NCI-H82 (cell line): ENCODE measurements around the gene ADAMTS19.
"Not testable (repeated sequence)": the region's sequence is repeated elsewhere in the genome, so short reads cannot be mapped to it uniquely, and the experiment has no call there.

ENCODE experiments used
- DNase-seq: peaks from one replicate; lab custom pipeline; 2025; lab: John Stamatoyannopoulos, UW

The ADAMTS19 gene

DNA sequence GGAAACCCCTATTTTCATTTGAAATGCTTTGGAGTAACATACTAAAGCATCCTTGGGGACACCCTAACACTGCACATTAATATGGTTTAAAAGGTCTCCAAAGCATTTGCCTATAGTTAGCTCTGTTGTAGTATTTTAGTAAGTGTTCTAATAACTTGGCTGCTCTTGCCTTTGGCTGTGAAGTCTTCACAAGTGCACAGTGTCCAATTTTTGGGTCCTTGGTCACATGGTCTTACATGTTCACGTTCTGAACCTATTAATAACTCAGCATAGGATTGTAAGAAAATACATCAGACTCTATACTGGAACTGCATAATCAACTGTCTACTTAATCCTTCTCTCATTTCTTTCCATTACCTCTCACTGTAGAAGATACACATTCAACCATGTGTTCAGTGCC is 17.4 kb downstream of the ADAMTS19 start:
- DNase-seq, result no peak

DNA sequence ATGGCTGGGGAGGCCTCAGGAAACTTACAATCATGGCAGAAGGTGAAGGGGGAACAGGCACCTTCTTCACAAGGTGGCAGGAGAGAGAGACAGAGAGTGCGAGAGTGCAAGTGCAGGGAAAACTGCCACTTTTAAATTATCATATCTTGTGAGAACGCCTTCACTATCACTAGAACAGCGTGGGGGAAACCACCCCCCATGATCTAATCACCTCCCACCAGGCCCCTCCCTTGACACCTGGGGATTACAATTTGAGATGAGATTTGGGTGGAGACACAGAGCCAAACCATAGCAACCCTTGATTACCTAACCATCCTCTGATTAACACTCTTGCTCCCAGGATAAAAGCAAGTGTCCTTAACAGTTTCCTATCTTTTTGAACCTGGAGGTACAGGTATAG is 21.1 kb downstream of the ADAMTS19 start:
- no peak for DNase-seq

DNA sequence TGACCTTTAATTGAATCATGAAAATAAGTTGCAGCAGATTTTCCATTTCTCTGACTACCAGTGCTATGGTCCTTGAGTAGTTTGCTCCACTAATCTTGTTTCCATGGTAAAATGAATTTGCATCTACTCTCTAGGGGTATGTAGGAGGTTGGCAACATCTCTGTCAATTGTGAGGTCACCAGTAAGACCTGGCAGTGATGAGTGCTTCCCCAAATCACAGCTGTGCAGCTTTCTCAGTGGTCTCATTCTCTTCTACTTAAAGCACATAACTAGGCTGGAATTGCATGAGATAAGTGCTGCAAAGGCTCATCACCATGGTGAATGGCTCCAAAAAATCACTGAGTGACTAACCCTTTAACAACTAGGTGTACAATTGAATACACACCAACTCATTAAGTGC is 36.3 kb downstream of the ADAMTS19 start:
- no peak for DNase-seq

DNA sequence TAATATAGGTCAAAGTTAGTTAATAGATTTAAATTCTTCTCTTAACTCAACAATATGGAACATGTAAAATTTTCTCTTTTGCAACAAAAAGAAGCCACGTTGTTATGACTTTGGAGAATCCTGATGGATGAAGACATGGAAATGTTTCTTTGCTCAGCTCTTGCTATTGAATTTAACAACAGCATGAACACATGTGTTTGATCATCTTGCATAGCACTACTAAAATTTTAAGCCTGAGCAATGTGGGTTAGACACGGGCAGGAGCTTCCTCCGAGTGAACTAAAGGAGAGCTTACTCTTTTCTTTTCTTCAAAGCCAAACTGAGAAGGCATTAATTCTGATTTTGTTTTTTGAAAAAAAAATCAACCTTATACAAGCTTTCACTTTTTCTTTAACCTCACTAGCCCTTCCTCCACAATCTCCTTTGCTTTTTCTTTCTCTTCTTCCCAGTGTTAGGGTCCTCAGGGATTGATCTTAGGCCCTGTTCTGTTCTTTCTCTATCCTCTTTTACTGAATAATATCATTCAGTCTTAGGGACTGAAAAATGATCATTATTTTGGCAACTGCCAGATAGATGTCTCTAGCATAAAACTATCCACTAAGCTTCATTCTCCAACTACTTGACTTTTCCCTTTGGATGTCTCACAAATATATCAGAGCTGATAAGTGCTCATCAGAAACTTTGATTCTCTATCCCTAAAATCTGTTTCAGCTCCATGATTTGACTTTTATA is 36.9 kb downstream of the ADAMTS19 start:
- DNase-seq, result no peak

DNA sequence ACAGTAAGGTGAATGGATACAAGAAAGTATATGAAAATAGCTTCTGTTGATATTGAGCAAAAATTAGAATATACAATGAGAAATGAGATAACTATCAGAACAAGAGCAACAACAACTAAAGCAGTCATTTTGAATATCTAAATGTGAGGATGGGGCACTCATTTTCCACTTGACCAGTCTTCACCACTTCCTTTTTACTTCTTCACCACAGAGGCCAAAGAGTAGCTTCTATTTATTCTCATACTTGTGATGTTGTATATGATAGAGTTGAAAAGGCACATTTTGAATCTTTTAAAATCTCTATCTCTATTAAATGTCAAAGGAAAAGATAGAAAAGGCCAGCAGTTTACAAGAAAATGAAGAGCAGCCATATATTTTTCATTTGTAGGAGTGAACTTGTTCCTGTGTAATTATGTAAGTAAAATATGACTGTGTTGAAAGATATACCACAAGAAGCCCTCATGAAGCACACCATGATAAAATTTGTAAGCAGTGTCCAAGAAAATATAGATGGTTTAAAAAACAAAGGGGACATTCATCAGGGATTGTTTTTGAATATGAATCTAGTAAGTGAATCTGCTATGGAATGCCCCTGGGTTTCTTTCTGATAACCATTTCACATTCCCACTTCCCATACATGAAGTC is 39.2 kb downstream of the ADAMTS19 start:
- no peak for DNase-seq

DNA sequence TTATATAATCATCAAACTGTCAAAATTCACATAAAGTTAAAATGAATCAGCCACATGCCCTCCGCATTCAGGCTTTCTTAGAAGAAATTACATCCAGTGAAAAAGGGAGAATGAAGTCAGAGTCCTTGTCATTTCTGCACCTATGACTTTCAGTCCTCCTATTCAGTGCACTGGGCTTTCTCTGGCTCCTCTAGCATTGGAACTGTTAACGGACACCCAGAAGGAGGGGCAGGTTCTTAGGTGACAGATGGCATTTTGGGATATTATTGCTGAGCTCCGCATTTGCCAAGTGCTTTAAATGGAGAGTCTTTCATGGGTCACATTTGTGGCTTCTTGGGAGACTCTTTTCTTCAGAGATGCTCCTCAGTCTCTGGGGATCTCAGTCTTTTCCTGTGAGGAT is 40.0 kb downstream of the ADAMTS19 start:
- DNase-seq, result peak; percentile 58

DNA sequence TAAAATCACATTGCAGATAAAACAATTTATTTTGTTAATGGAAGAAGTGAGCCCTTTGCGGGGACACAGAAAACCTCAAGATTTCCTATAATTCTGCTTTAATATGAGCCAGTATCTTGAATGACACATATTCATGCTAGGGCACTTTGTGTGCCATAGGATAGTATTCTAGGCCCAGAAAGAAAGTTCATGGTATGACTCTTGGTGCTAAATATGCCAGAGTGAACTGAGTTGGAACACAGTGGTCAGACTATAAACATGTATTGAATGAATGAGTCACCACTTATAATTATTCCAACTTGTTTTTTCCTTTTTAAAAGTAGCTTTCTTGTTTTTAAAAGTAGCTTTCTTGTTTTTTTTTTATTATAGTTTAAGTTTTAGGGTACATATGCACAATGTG is 46.0 kb downstream of the ADAMTS19 start:
- no peak for DNase-seq

DNA sequence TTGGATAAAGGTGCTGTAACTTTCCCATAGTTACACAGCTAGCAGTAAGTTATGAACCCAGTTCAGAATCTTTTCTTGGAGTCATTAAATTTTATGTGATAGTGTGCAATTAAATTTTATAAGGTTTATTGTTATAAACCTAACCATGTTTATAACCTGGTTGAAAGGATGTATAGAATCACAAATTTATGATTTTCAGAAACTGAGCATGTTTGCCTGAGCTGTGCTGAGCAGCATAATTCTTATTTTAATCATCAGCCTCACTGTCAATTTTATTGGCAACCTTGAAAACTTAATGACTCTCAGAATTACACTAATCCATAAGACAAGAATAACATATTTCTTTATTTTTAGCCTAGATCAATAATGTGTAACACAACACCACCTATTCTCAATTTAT is 46.9 kb downstream of the ADAMTS19 start:
- no peak for DNase-seq

DNA sequence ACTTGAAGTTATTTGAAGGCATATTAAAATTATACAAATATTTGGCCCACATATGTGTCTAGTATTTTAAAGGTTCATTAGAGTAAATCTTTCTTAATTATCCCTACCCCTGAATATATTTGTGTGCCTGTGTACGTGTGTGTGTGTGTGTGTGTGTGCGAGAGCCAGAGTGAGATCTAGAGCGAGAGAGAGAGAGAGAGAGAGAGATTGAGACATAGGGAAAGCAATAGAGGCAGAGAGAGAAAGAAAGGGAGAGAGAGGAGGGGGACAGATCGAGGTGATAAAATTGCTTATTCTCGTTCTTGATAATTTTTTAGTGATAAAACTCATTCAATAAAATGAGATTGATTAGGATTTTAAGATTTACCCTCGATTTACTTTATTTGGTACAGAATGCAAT is 47.4 kb downstream of the ADAMTS19 start:
- no peak for DNase-seq

DNA sequence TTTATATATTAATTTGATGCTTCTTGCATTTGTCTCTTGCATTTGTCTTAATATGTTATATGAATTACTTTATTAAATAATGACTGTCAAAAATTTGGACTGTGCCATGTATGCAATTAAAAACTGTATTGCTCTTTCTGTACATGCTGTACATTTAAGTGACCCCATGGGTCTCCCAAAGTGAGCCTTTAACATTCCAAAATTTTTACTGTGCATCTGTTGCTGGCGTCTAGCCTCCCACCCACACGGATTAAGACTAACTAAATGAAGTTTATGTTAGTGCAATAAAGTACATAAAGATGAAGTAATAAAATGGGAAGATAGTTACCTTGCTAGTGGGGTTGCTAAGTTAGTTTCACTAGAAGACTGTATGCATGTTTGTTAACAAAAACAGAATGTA is 48.5 kb downstream of the ADAMTS19 start:
- DNase-seq, result no peak

DNA sequence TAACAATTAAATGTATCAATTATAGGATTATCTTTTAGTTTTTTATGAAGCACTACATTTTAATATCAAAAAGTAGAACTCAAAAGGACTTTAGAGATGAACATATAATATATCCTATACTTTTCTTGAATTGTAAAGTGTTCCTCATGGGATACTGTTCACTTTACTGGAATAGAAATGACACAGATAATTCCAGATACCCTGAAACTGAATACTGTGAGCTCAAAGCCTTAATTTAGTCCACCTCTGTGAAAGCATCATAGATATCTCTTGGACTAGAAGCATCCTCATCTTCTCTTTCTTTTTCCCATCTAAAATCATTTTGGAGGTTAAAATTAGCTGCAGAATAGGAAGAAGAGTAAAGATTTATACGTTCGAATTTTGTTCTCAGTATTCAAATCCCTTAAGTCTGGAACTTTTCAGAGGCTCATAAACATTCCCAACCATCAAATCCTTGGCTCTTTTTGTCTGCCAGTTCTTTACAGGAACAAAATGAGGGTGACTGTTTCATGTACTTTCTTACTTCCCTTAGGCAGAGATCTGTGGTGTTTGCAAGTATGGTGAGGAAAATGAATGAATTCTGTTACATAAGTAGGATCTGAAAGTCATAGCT is 49.4 kb downstream of the ADAMTS19 start:
- DNase-seq, result no peak

DNA sequence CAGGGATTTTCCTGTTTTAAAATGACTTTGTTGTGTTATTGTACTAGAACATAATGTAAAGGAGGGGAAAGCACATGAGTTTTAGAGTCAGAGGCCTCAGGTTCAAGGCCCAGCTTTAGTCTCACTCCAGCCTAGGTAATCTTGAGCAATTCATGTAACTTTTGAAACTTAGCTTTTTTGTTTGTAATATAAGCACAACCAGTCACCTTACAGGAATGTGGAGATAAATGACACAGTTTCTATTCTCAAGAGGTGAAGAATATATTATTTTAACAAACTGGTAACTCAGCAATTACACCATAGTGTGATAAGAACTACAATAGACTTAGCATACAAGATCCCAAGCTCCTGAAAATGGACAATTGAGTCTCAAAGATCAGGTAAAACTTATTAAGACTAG is 51.2 kb downstream of the ADAMTS19 start:
- no peak for DNase-seq

DNA sequence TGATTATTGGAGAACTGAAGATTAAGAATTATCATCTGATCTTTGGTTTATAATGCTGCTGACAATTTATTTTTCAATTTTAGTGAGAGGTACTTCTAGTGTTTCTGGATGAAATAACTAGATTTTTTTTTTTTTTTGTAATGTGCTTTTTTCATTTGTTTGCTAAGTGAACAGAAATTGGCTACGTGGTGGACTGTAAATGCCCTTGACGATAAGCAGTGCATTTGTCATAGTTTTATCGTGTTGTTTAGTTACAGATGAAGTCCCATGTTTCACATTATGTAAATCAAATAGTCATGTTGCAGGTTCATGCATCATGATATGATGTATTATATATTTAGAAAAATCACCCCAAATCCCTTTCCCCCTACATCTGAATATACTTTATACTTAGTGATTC is 81.0 kb downstream of the ADAMTS19 start:
- no peak for DNase-seq

DNA sequence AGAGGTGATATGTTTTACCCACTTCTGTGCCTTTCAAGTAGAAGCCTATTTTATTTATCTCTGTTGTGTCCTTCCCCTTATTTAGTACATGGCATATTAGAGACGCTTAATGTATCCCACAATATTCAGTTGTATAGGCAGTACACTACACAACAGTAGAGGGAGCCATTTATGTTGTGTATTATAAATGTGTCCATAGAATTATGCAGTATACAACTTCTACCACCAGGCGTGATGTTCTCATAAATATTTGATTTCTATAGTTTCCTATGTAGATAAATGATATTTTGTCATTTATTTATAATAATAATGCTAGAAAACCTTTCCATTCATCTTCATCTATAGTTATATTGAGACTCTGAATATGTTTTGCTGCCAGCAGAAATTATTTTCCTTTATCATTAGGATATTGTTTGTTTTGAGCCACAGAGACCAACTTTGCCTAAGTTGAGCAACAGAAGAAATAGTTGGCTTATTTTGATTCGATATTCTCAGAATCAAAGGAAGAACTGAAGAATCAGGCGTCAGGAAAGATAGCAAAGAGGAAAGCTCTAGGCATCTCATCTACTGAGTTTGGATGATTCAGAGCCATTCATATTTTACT is 81.7 kb downstream of the ADAMTS19 start:
- peak; percentile 51 for DNase-seq

DNA sequence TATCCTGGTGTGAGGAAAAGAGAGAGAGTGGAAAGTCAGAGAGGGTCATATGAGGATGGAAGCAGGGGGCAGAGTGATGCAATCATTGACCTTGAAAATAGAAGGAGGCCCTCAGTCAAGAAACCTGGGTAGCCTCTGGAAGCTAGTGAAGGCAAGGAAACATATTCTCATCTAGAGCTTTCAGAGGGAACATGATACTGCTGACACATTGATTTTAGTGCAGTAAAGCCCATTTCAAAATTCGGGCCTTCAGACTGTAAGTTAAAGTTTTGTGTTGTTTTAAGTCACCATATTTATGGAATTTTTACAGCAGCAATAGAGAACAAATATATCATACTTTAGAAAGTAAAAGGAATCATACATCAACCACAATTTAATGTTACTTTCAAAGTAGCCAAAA is 87.0 kb downstream of the ADAMTS19 start:
- no peak for DNase-seq

DNA sequence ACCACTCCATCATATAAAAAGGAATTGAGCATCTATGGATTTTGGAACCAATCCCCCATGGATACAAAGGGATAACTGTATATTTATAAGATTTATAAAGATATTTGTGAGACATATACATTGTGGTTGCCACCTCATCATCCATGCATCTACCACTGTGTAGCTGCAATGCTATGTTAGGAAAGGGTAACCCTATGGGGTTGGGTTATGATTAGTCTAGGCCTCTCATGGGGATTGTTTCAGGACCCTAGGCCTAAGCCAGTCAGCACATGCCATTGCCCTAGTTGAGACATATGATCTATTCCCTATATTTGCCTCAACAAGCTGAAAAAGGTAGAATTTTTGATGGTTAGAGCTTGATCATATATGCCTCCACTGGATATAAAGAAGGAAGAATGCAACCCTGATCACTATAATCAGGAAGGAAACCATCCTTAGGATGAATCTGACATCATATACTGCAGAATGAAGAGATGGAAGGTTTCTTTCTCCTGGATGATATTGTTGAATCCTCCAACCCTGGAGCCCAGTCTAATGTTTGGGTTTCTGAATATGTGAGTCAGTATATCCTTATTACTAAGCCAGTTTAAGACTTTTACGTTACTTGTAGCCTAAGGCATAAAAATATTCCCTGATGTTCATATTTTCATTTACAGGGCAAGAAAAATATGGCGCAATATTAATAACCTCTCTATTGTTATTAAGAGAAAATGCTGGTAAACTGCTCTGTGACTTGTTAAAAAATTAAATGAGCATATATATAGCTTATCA is 94.2 kb downstream of the ADAMTS19 start:
- no peak for DNase-seq

DNA sequence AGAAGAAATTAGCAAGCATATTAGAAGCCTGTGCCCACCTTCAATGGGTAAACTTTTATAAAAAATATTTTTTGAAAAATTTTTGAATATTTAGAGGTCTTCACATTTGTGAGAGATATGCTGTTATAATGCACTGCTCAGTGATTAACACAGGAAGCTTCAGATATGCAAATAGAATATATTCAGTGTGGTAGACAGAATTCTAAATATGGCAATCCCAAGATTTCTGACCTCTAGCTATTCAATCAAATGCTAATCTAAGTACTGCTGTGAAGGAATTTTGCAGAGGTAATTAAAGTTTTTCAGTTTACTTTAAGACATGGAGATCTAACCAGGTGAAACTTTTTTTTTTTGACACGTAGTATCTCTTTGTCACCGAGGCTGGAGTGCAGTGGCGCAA is 103.5 kb downstream of the ADAMTS19 start:
- no peak for DNase-seq

DNA sequence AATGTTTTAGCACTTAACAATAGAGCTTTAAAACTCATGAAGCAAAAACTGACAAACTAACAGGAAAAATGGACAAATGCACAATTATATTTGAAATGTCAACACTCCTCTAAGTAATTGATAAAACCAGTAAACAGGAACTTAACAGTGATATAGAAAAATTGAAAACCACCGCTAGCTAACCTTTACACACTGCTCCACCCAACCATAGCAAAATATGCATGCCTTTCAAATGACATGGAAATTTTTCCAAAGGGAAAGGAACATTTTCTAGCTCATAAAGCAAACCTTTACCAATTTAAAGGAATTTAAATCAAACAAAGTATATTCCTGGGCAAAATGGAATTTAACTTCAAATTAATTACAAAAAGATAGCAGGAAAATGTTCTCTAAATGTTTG is 109.2 kb downstream of the ADAMTS19 start:
- DNase-seq, result no peak

DNA sequence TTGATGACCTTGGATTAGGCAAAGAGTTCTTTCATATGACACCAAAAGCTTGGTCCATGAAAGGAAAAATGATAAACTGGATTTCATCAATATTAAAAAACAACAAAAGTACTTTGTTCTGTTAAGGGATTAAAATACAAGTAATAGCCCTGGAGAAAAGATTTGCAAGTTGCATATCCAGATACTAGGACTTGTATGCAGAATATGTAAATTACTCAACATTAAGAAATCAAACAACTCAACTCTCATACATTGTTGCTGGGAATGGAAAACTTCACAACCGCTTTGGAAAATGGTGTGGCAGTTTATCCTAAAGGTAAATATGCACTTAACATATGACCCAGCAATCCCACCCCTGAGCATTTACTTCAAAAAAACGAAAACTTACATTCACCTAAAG is 112.0 kb downstream of the ADAMTS19 start:
- DNase-seq, result no peak

DNA sequence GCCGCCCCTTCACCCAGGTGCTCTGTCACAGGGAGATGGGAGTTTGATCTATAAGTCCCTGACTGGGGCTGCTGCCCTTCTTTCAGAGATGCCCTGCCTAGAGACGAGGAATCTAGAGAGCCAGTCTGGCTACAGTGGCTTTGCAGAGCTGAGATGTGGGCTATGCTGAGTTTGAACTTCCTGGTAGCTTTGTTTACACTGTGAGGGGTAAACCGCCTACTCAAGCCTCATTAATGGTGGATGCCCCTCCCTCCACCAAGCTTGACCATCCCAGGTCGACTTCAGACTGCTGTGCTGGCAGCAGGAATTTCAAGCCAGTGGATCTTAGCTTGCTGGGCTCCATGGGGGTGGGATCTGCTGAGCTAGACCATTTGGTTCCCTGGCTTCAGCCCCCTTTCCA is 124.4 kb downstream of the ADAMTS19 start:
- DNase-seq, result not testable (repeated sequence)

DNA sequence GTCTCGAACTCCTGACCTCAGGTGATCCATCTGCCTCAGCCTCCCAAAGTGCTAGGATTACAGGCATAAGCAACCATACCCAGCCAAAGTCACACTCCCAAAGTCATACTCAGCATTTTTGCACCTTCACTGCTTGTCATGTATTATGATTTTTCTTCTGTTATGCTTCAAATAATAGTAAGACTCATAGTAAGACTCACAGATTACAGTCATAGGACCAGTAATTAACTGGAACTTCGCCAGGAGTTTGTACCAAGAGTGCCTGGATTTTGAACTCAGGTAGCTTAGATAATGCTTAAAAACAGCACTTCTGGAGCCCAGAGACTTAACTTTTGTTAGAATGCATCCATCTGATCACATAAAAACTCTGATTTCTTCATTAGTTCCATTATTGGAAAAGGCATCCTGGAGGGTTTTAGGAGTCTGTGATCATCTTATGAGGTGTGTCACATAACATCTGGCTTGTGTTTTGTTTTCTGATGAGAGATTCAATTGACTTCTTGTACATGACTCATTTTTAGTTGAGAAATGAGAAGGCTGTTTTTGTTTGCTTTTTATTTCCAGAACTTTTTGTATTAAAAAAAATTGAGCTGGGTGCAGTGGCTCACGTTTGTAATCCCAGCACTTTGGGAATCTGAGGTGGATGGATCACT is 131.5 kb downstream of the ADAMTS19 start:
- DNase-seq, result no peak

DNA sequence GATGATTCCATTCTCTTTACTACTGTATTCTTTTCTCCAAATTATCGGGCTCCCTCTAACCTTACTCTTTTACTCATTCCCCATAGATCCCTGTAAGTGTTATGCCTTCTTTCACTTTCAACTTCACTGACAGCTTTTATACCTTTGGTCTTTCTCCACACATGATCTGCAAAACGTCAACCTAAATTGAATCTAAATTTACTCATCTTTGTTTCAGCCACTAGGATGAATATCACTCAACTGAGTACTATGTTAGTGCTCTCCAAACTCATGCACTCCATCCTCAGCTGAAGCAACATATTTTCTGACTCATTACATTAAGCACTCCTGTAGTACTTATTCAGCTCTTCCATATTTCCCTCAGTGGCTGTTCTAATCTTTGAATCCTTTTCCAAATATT is 133.4 kb downstream of the ADAMTS19 start:
- no peak for DNase-seq
